Gastroesophageal sphincter (tissue), 4 donors: Measurements from ENCODE around the gene SLC4A8. TPM values are rescaled to one million over a fixed set of nuclear protein-coding genes. Genes with fewer than 3 reads are reported as not detected.

Source experiments
- ATAC-seq: fragments of 150-250 bp; one replicate; pipeline ENCODE4 v1.9.1; 2016; ENCODE audit warnings: mild to moderate bottlenecking, moderate library complexity
- H3K27ac ChIP-seq, 4 donors: fragments of 200-600 bp; sonication (generic) in 3 of 4; 1 replicate in 3 of 4; 2 replicates in 1 of 4; pipeline ENCODE4 v1.5.1; 2016 to 2019
- H3K27me3 ChIP-seq: fragments of 200-600 bp; sonication (generic); one replicate; pipeline ENCODE4 v1.5.1; 2019
- H3K36me3 ChIP-seq, 2 donors: fragments of 200-600 bp; sonication (generic); one replicate each; pipeline ENCODE4 v1.5.1; 2019; ENCODE audit warnings: control low read depth in 1 of 2
- H3K4me1 ChIP-seq, 3 donors: fragments of 200-600 bp; sonication (generic); 1 replicate in 2 of 3; 2 replicates in 1 of 3; pipeline ENCODE4 v1.5.1; 2016 to 2019; ENCODE audit warnings: control low read depth in 2 of 3
- H3K4me3 ChIP-seq, 2 donors: fragments of 200-600 bp; sonication (generic); one replicate each; pipeline ENCODE4 v1.5.1; 2019; ENCODE audit warnings: mild to moderate bottlenecking in 1 of 2, moderate library complexity in 1 of 2
- H3K9me3 ChIP-seq, 3 donors: fragments of 200-600 bp; sonication (generic); one replicate each; pipeline ENCODE4 v1.5.1; 2017 to 2019; ENCODE audit warnings: control low read depth in 2 of 3
- CTCF ChIP-seq, 4 experiments: fragments of 200-600 bp in 2 of 4; fragments of 450-650 bp in 2 of 4; sonication (generic) in 1 of 4; IDR thresholded peaks; one replicate each; pipeline ENCODE4 v1.5.1; 2017 to 2019; ENCODE audit warnings: antibody characterized with exemption in 4 of 4, mild to moderate bottlenecking in 2 of 4, moderate library complexity in 2 of 4
- EP300 ChIP-seq: sonication (generic); formaldehyde crosslinking; IDR thresholded peaks from one replicate; pipeline ENCODE4 v1.6.1; 2017; ENCODE audit warnings: antibody characterized with exemption, mild to moderate bottlenecking
- POLR2A ChIP-seq, 2 donors: fragments of 450-650 bp; IDR thresholded peaks; one replicate each; pipeline ENCODE4 v1.6.1; 2017; ENCODE audit warnings: antibody characterized with exemption in 2 of 2, mild to moderate bottlenecking in 2 of 2, moderate library complexity in 1 of 2
- POLR2AphosphoS5 ChIP-seq: sonication (generic); formaldehyde crosslinking; IDR thresholded peaks from one replicate; pipeline ENCODE4 v1.6.1; 2017; ENCODE audit warnings: antibody characterized with exemption
- WGBS, 2 donors: methylation state at CpG; one replicate each; pipeline ENCODE4 v1.1.5; 2018; ENCODE audit warnings: low coverage in 1 of 2; 5-methylcytosine and 5-hydroxymethylcytosine counted together
- total RNA-seq, 4 donors: library from RNA; depleted of rRNA; stranded (reverse); fragments of >200 nt; gene quantifications; one replicate each; pipeline ENCODE4 v1.1.0, GENCODE V29; 2016

The SLC4A8 gene
- total RNA-seq, 4 donors from 2014 or later = 0.27 to 5.3 (median 0.76) TPM

DNA sequence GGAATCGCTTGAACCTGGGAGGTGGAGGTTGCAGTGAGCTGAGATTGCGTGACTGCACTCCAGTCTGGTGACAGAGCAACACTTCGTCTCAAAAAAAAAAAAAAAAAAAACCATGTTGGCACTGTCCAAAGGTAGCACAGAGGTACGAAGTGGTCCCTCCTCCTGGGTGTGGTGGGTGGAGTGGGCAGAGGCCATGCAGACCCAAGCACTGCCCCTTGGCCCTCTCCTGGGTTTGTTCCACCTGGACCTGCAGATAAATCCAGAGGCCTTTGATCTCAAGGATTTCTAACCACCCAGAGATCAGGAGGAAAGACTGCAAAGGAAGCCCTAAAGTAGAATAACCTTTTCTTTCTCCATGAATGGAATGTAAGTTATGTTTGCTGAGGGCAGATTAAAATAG is 24.7 kb upstream of the SLC4A8 start:
- ATAC-seq = no peak
- Histone ChIP-seq H3K9me3 (no peaks in the 10 kb centered on the region), H3K27ac (no peak overlapping the region), H3K36me3 (no peaks in the 10 kb centered on the region), H3K4me3 (no peak overlapping the region), H3K27me3 (peaks cover 44% of the 10 kb centered on the region), H3K4me1 (no peaks in the 10 kb centered on the region)
- WGBS, 2 donors = 44% methylated on average over 2 of the region's 4 CpGs; no CpG with 5 or more reads in 1 of the 2 donors
- no peak for TF ChIP-seq POLR2A (IDR thresholded peaks at IDR 0.05)
- no peak for TF ChIP-seq POLR2AphosphoS5
- no peak for TF ChIP-seq CTCF (IDR thresholded peaks at IDR 0.05)
- TF ChIP-seq EP300 = no peak

DNA sequence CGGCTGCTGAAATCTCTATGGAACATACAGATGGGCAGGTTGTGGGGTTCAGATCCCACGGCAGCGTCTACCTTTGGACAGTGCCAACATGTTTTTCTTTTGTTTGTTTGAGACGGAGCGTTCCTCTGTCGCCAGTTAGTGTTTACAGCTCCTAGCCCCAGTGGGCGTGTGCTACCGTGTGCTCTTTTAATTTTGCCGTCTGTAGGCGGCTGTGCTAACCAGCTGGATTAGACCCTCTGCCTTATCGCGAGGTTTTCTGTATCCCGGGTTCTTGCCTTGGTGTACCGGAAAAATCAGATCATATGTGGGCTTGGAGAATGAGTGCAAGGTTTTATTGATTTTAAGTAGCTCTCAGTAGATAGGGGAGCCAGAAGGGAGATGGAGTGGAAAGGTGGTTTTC is 23.6 kb upstream of the SLC4A8 start:
- H3K27ac ChIP-seq = no peak overlapping the region

DNA sequence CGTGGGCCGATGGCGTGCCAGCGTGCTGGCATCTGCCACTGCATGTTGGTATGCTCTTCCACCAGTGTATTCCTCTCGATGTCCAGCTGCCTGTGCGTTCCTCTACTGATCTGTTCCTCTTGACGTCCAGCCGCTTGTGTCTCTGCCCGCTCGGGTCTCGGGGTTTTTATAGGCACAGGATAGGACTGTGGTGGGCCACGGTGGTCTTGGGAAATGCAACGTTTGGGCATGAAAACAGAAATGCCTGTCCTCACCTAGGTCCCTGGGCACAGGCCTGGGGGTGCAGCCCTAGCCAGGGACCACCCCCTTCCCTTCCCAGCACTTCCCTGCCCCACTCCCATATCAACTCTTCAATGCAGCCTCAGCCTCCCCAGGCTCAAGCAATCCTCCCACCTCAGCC is 23.1 kb upstream of the SLC4A8 start:
- WGBS, 2 donors = 67 to 98% methylated on average over 1 to 8 of the region's 13 CpGs
- H3K27me3 ChIP-seq = peaks cover 41% of the 10 kb centered on the region
- ATAC-seq = no peak
- no peaks in the 10 kb centered on the region for H3K9me3 ChIP-seq
- no peaks in the 10 kb centered on the region for H3K36me3 ChIP-seq
- TF ChIP-seq POLR2AphosphoS5 = no peak
- no peak for TF ChIP-seq CTCF (IDR thresholded peaks at IDR 0.05)
- TF ChIP-seq EP300 = no peak
- TF ChIP-seq POLR2A (IDR thresholded peaks at IDR 0.05) = no peak
- no peak overlapping the region for H3K27ac ChIP-seq
- H3K4me3 ChIP-seq = no peak overlapping the region
- H3K4me1 ChIP-seq = no peaks in the 10 kb centered on the region

More for the DNA sequence above, 23.6 kb upstream of the SLC4A8 start:
- Histone ChIP-seq H3K4me3 (no peak overlapping the region), H3K36me3 (no peaks in the 10 kb centered on the region), H3K27me3 (peaks cover 41% of the 10 kb centered on the region), H3K4me1 (no peaks in the 10 kb centered on the region), H3K9me3 (no peaks in the 10 kb centered on the region)
- TF ChIP-seq CTCF (IDR thresholded peaks at IDR 0.05) = no peak
- 75 to 83% methylated on average over 5 to 6 of the region's 14 CpGs for WGBS, 2 donors
- ATAC-seq = no peak

DNA sequence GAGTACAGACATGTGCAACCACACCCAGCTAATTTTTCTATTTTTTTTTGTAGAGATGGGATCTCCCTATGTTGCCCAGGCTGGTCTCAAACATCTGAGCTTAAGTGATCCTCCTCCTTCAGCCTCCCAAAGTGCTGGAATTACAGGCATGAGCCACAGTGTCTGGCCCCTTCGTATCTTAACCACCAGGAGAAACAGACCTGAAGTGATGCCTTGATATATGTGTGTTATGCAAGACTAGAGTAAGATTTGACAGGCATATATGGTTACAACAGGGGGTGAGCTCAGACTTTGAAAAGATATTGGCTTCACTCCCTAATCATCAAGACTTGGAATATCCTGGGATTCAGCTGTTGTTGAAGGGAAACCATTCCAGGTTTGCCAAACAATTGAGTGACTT is 22.7 kb upstream of the SLC4A8 start:
- Histone ChIP-seq H3K9me3 (no peaks in the 10 kb centered on the region), H3K27me3 (peaks cover 41% of the 10 kb centered on the region), H3K4me1 (no peaks in the 10 kb centered on the region), H3K36me3 (no peaks in the 10 kb centered on the region), H3K27ac (no peak overlapping the region), H3K4me3 (no peak overlapping the region)
- no peak for ATAC-seq
- WGBS, 2 donors = 0% methylated on average over 1 of the region's 1 CpG
- TF ChIP-seq EP300 (no peak), POLR2AphosphoS5 (no peak), POLR2A (IDR thresholded peaks at IDR 0.05) (no peak)

- ATAC-seq = no peak
- no peaks in the 10 kb centered on the region for H3K9me3 ChIP-seq
These were observed 21.5 kb upstream of the SLC4A8 start for GRCh38 chr12:51403159-51403558.

More at GRCh38 chr12:51403159-51403558, 21.5 kb upstream of the SLC4A8 start:
- WGBS, 2 donors = 86 to 94% methylated on average over 2 to 3 of the region's 6 CpGs
- Histone ChIP-seq H3K27ac (no peak overlapping the region), H3K4me1 (no peaks in the 10 kb centered on the region), H3K36me3 (no peaks in the 10 kb centered on the region), H3K4me3 (no peak overlapping the region), H3K27me3 (peaks cover 41% of the 10 kb centered on the region)
- TF ChIP-seq POLR2AphosphoS5 (no peak), POLR2A (IDR thresholded peaks at IDR 0.05) (no peak), EP300 (no peak), CTCF (IDR thresholded peaks at IDR 0.05) (no peak)
